ENCODE results near the gene GALP. TPM values are rescaled to one million over a fixed set of nuclear protein-coding genes. Genes with fewer than 3 reads are reported as not detected.
A peak's percentile ranks its signal among the peaks of the same experiment; 100 is the strongest.
"Not testable (repeated sequence)": the region's sequence is repeated elsewhere in the genome, so short reads cannot be mapped to it uniquely, and the experiment has no call there.

GALP gene
- total RNA-seq (ENCODE audit: low replicate concordance), result not detected in 2 replicates
- long read RNA-seq, result 0 reads

GRCh38 chr19:56175861-56176307 lies at the start of gene GALP:
Gene GALP, plus strand, starts transcription at chr19:56176008. Its CDS starts 1,101 bp downstream, at chr19:56177109.
- not testable (repeated sequence) for H3K27ac Mint-ChIP-seq; H3K9me3 Mint-ChIP-seq; H3K4me3 Mint-ChIP-seq; H3K36me3 Mint-ChIP-seq; H3K4me1 Mint-ChIP-seq (ENCODE audit: unreplicated experiment); DNase-seq (ENCODE audit: extremely low spot score, unreplicated experiment)
- peaks cover 17% of the 10 kb centered on the region for H3K27me3 Mint-ChIP-seq

GRCh38 chr19:56126983-56127780 lies 48.6 kb upstream of the GALP start:
- Mint-ChIP-seq H3K27ac (no peak overlapping the region), H3K36me3 (no peaks in the 10 kb centered on the region), H3K4me3 (no peak overlapping the region), H3K4me1 (ENCODE audit: unreplicated experiment) (peaks cover 1% of the 10 kb centered on the region), H3K27me3 (no peaks in the 10 kb centered on the region), H3K9me3 (no peaks in the 10 kb centered on the region)
- DNase-seq (ENCODE audit: extremely low spot score, unreplicated experiment), result no peak
- no peak for TF ChIP-seq CTCF (conservative IDR thresholded peaks at IDR 0.05)

DNA sequence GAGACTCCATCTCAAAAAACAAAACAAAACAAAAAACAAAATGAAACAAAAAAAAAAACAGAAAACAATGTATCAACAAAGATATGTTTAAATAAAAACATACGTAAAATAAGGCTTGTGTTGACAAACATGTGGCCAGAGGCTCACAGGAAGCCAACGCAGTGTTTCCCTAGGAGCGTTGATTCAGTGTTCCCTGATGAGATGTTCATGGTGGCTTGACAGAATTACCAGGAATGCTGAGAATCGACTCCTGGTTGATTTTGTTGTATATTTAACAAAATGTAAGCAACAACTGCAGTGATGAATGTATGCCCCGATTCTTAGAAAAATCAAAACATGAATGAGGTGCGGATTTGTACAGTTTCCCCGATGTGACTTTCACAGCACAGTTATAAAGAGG lies 45.8 kb upstream of the GALP start:
- Mint-ChIP-seq H3K9me3 (no peaks in the 10 kb centered on the region), H3K27ac (no peak overlapping the region), H3K4me1 (ENCODE audit: unreplicated experiment) (peaks cover 15% of the 10 kb centered on the region), H3K27me3 (no peaks in the 10 kb centered on the region), H3K36me3 (no peaks in the 10 kb centered on the region), H3K4me3 (no peak overlapping the region)
- no peak for DNase-seq (ENCODE audit: extremely low spot score, unreplicated experiment)
- no peak for TF ChIP-seq CTCF (conservative IDR thresholded peaks at IDR 0.05)

DNA sequence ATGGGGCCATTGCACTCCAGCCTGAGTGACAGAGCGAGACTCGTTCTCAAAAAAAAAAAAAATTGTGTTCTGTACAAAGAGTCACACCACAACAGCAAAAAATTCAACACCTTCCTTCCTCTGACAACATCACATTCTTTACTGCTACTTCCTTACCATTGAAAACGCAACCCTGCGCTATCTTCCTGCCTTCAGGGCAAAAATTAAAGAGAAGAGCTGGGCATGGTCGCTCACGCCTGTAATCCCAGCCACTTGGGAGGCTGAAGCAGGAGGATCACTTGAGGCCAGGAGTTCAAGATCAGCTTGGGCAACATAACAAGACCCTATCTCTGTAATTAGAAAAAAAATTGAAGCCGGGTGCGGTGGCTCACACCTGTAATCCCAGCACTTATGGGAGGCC lies 44.2 kb upstream of the GALP start:
- Mint-ChIP-seq H3K9me3 (no peaks in the 10 kb centered on the region), H3K27me3 (no peaks in the 10 kb centered on the region), H3K27ac (peak overlapping the region; percentile 25), H3K4me3 (no peak overlapping the region), H3K4me1 (ENCODE audit: unreplicated experiment) (peaks cover 18% of the 10 kb centered on the region), H3K36me3 (no peaks in the 10 kb centered on the region)
- no peak for TF ChIP-seq CTCF (conservative IDR thresholded peaks at IDR 0.05)
- no peak for DNase-seq (ENCODE audit: extremely low spot score, unreplicated experiment)

- DNase-seq (ENCODE audit: extremely low spot score, unreplicated experiment), result no peak
Measured at GRCh38 chr19:56132316-56132822, 43.4 kb upstream of the GALP start.

More at GRCh38 chr19:56132316-56132822, 43.4 kb upstream of the GALP start:
- Mint-ChIP-seq H3K27me3 (no peaks in the 10 kb centered on the region), H3K9me3 (no peaks in the 10 kb centered on the region), H3K4me3 (peak overlapping the region; percentile 10), H3K36me3 (no peaks in the 10 kb centered on the region), H3K4me1 (ENCODE audit: unreplicated experiment) (peaks cover 18% of the 10 kb centered on the region), H3K27ac (peak overlapping the region; percentile 75)
- TF ChIP-seq CTCF (conservative IDR thresholded peaks at IDR 0.05), result no peak
